Activated CD4-positive, alpha-beta T cell treated with anti-CD3 and anti-CD28 coated beads, Interleukin-2, amount 50 U/mL, for 48 hours (primary cell): ENCODE measurements around the gene BCAS2.

ENCODE experiments used
- DNase-seq, 2 experiments: peaks; one replicate each; pipeline ENCODE4 v3.0.0-alpha.2; 2020

Gene BCAS2

DNA sequence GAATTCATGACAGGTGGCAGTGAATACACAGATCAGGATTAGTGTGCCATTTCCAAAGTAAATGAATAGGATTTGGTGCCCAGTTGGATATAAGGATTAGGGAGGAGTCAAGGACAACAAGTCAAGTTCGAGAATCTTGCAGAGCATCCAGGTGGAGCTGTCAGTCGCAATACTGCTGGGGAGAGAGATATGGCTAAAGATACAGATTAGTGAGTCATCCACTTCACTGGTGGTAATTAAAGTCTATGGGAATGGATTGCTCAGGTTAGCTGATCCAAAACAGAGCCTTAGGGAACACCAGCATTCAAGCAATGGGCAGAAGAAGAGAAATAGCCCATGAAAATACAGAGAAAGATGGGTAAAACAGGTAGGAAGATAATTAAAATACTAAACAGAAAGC is 26.8 kb downstream of the BCAS2 start:
- no peak for DNase-seq

DNA sequence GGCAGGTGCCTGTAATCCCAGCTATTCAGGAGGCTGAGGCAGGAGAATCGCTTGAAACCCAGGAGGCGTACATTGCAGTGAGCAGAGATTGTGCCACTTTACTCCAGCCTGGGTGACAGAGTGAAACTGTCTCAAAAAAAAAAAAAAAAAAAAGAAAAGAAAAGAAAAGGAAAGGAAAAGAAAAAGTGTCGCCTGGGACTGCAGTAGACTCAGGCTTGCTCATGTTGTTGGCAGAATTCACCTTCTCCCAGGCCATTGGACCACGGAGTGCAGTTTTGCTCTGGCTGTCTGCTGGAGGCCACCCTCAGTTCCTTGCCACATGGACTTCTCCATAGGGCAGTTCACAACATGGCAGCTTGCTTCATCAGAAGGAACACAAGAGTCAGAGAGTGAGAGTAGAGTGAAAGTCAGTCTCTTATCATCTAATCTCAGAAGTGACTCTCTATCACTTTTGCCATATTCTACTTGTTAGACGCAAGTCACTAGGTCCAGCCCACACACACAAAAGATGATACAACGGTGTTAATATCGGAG is 29.2 kb downstream of the BCAS2 start:
- no peak for DNase-seq

DNA sequence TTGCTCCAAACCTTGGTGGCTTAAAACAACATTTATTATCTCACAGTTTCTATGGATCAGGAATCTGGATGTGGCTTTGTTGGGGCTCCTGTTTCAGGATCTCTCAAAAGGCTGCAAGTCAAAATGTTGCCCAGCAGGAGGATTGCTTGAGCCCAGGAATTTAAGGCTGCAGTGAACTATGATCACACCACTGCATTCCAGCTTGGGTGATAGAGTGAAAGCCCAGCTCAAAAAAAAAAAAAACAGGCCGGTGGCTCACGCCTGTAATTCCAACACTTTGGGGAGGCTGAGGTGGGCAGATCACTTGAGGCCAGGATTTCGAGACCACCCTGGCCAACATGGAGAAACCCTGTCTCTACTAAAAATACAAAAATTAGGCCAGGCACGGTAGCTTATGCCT is 30.0 kb downstream of the BCAS2 start:
- DNase-seq: no peak

DNA sequence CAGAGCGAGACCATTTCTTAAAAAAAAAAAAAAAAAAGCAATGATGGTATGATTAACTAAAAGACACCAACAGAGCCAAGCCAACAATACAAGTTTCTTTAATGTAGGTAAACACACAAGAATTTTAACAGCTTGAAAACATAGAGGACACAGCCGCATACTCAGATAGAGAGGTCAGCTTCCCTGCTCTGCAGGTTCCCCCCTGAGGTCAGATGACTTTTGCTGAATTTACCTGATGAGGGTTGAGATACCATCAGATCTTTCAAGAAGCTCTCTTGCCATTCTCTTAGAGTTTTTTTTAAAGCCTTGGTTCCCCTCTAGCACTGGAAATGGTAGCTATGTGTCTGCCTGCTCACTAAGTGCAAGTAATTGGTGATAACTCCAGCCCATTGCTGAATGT is 31.1 kb downstream of the BCAS2 start:
- DNase-seq: no peak

DNA sequence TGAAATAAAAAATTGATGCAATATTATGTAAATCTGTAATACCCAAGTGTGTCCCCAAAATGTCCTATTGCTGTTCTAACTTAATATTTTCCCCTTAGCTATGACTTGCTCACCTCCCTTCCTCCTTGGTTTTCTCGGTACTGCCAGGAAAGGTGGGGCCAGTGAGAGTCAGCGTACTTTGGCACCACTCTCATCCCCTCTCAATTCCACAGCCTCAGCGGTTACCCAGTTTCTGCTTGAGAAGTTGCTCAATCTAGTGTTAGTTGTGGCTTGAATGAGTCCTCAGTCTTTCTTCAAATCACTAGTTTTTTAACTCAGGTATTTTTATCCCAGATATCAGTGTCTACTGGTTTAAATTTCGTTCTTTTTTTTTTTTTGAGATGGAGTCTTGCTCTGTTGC is 32.3 kb downstream of the BCAS2 start:
- DNase-seq: no peak

DNA sequence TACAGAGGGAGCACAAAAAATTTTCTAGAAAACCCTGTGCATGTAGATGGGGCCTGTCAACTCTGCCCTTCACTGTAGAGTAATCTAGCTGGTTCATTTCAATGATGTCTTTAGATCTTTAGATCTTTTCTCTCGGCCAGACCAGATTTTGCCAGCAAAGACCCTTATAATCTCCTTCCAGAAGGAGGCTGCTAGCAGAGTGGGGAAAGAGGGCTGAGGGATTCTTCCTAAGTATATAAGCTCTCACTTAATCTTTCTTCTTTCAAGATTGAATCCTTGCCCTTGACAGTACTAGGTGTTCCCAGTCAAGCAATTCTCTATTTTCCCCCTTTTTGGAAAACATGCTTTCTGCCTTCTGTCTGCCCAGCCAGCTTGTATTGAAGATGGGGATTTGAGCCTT is 34.3 kb downstream of the BCAS2 start:
- no peak for DNase-seq

DNA sequence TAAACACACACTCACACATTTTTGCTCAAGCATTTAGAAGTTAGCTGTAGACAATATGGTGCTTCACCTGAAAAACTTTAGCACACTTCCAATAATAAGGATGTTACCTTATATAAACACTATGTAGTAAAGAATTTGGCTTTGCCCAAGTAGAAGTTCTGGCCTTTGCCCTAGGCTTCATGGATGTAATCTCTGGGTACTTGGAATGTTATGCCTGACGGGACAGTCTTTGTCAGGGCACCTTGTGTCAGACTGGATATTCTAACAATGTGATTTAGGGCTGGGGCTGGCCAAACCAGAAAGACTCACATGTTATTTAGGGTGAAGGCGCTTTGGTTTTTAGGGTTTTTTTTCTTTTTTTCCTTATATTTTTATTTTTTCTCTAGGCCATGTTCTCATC is 35.6 kb downstream of the BCAS2 start:
- no peak for DNase-seq

DNA sequence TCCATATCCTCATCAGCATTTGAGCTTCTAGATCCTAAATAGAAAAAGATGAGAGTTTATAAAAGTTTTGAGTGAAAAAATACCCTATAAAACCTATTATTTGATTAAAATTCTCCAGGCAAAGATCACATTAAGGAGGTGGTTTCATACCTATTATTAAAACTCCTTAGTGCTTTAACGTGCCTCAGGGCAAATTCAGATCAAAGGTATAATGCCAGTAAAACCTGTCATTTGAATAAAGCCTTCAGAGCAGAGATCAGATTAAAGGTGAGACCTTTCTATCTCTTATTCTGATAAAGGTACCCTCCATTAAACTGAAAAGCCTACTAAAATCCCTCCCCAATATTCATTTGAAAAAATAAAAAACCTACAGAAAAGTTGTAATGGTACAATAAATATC is 36.1 kb downstream of the BCAS2 start:
- DNase-seq: no peak

DNA sequence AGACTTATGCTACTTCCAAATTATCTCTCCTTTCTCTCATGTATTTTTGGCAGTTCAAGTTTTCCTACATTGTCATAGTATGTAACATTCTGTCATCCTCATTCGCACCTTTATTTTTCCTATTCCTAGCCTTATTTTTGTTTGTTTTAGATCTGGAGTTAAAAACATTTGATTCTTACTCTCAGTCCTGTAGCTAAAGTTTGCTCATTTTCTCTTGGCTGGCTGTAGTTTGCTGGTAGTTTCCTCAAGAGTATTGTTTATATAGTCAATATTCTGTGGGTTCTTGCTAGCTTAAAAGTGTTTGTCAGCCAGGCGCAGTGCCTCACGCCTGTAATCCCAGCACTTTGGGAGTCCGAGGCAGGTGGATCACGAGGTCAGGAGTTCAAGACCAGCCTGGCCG is 40.6 kb downstream of the BCAS2 start:
- no peak for DNase-seq

DNA sequence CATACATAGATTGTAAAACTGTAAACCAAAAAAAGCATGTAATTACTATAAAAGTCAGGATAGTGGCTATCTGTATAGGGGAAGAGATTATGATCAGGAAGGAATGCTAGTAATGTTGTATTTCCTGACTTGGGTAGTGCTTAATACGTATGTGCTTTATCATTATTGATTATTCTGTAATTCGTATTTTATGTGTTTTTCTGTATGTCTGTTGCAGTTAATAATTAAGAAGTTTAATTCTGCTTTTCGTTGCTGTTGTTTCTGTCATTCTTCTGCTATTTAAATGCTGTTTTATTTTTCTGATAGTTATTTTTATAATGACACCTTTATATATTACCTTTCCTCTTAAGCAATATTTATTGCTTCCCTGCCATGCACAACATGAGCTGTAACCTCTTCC is 41.1 kb downstream of the BCAS2 start:
- no peak for DNase-seq

DNA sequence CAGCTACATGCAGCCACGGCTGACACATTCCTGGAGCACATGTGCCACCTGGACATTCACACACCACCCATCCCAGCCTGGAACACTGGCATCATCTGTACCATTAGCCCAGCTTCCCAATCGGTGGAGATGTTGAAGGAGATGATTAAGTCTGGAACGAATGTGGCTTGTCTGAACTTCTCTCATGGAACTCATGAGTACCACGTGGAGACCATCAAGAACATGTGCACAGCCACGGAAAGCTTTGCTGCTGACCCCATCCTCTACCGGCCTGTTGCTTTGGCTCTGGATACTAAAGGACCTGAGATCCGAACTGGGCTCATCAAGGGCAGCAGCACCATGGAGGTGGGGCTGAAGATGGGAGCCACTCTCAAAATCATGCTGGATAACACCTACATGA is 45.4 kb downstream of the BCAS2 start:
- no peak for DNase-seq

DNA sequence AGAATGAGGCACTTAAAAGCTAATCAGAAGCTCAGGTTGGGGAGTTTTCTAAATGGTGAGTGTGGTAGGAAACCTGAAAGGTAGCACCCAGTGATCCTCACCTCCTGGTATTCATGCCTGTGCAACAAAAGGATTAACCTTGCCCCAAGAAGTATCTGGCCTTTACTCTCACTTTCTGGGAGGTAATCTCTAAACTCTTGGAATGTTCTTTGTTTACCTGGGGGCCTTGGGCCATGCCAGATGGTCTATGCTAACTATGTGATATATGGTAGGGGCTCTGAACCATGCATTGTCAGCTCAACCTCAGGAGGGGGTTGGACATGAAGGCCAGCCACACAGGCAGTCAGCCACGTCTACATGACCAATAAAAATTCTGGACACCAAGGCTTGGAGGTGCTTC is 46.0 kb downstream of the BCAS2 start:
- DNase-seq: no peak

DNA sequence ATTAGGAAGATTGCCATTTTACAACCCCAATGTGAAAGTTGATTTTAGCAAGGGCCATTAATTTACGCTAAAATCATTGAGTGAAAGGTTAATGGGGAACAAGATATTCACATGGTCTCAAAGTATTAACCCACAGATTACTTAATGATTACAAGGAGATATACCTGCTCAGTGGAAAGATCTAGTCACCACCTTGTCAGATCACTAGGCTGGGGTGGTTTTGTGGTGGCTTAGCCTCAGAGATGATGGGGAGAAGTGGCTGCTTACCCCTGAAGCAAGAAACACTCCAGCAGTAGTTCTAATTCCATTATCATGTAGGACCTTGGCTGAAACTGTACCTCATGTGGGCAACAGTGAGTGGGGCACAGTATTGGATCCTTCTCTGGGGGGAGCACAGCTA is 50.3 kb downstream of the BCAS2 start:
- DNase-seq: no peak

DNA sequence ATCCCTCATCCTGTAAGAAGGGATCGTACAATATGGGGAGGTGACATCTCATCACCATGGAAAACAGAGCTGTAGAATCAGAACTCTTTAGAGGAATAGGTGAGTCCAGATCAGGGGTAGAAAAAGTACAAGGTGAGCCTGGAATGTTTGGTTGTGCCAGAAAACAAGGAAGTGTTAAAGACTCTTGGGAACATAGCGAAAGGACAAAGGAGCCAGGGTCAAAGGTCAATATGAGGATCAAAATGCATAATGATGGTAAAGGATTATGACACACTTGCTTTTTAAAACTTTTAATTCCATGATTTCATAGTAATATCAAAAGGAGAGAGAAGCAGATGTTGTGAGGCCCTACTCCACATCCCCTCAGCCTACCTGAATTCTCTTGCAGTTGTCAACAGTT is 51.2 kb downstream of the BCAS2 start:
- no peak for DNase-seq

DNA sequence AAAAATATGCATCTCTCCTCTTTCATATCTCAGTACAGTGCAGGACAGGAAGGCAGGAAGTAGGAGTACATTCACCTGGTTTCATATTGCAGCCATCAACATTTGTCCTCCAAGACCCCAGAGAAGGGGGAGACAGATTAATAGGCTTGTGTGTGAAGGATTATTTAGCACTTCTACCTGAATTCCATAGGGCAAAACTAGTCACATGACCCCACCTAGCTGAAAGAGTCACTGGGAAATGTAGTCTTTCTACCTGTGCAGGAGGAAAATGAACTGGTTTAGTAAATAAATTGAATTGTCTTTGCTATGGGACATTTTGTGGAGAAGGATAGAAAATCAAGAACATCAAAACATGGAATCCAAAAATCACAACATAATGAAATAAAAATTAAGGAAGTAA is 56.5 kb downstream of the BCAS2 start:
- no peak for DNase-seq

DNA sequence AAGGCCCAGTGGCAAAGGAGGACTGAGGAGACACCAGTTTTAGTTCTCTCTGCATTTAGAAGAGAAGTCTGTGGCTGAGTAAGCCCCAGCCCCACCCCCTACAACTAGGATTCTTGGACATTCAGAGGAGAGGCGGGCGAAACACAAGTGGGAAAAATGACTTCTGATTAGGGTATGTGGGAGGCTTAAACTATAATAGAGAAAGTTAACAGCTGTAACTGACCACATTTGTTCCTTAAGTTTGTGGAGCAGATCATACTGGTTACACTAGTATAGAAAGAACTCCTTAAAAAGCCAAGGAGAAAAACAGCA is 59.2 kb downstream of the BCAS2 start:
- DNase-seq: no peak

DNA sequence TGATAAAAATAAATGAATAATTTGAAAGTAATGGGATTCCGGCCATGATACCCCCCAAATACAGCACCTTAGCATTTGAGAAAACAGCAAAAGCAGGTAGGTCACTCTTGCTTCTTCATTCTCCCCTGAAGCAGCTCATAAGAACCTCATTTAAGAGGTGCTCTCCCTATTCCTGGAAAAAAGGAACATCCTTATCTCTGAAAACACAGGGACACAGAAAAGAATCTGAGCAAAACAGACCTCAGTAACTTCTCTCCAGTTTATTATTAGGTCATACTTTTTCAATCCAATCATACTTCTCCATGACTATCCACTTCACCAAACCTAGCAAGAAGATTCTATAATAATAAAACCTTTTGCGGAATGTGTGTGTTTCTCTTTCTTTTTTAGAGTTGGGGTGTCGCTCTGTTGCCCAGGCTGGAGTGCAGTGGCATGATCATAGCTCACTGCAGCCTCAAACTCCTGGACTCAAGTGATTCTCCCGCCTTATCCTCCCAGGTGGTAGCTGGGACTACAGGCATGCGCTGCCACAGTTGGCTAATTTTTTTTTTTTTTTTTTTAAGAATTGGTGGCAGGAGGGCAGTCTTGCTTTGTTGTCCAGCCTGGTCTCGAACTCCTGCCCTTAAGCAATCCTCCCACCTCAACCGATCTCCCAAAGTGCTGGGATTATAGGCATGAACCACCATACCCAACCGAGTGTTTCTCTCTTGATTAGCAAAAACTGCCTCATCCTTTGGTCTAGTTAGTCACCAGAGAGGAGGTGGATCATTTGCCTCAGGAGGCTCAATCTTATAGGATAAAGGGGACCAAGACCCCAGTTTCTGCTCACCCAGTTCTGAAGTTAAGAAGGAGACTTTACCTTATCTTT is 59.8 kb downstream of the BCAS2 start:
- no peak for DNase-seq
